ENCODE data around the gene CATSPER3. TPM values are rescaled to one million over a fixed set of nuclear protein-coding genes. Genes with fewer than 3 reads are reported as not detected.

Gene CATSPER3
- total and polyA plus RNA-seq, 2 of the 13 experiments (the other 11 are each of a cell fraction or from before 2014, with no cell fraction given), result 0.33 to 0.37 TPM

DNA sequence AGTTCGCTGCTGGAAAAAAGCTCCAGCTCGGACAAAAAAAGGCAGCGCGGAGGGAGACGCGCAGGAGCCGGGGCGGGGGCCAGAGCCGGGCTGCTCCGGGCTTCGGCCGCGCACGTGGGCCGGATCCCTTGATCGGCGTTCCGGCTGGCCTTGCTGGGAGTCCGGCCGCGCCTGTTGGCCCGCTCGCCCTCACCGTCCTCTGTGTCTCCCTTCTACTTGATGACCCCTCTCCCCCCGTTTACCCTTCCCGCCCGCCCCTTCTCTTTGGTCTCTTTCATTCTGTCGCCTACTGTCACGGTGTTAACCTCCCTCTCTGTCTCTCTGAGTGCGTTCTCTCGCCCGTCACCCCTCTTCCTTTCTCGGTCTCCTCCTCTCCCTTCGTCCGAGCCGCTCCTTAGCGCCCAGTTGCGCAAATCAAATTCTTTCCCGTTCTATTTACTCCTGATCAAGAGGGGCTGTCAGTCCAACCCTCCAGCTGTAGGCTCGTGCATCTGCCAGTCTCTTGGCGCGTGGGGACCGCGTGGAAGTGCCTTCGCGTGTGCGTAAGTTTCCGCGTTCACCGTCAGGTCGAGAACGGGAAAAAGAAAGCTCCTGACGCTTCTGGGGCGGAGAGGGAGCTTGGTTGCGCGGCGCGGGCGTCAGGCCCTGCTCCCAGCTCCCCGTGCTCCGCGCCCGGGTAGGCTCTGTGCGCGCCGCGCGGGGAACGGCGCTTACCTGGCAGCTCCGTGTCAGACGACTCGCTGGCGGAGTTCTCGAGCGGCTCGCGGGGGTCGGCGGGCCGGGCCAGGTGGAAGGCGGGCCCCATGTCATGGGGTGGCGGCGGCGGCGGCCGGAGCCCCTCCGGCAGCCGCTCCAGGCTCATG, 65.5 kb downstream of the CATSPER3 start (continued):
- TF ChIP-seq NFKB2 (CRISPR knock-in tag; IDR thresholded peaks at IDR 0.05; ENCODE audit: borderline replicate concordance) (no peak), ZNF33B (CRISPR knock-in tag; IDR thresholded peaks at IDR 0.05) (no peak), TRIM24 (CRISPR knock-in tag; IDR thresholded peaks at IDR 0.05) (no peak), ZNF816 (CRISPR knock-in tag; IDR thresholded peaks at IDR 0.05; ENCODE audit: borderline replicate concordance) (no peak), HMG20A (CRISPR knock-in tag; IDR thresholded peaks at IDR 0.05; ENCODE audit: borderline replicate concordance) (no peak), RARA (CRISPR knock-in tag; IDR thresholded peaks at IDR 0.05) (0 out of 2 replicates have a peak, but pooled peaks have one; percentile 2), ZSCAN12 (CRISPR knock-in tag; IDR thresholded peaks at IDR 0.05) (no peak), GATAD1 (CRISPR knock-in tag; IDR thresholded peaks at IDR 0.05) (peak; percentile 15; the same call in 1 of the 2 replicates), ZKSCAN8 (CRISPR knock-in tag; IDR thresholded peaks at IDR 0.05; ENCODE audit: borderline replicate concordance) (no peak), NR1H2 (CRISPR knock-in tag; IDR thresholded peaks at IDR 0.05; ENCODE audit: borderline replicate concordance, low read depth) (no peak), CHCHD3 (CRISPR knock-in tag; IDR thresholded peaks at IDR 0.05) (no peak), ZNF124 (CRISPR knock-in tag; IDR thresholded peaks at IDR 0.05) (no peak), ZEB1 (IDR thresholded peaks at IDR 0.05; ENCODE audit: insufficient replicate concordance, low read depth) (no peak), NFRKB (IDR thresholded peaks at IDR 0.05) (no peak), SIX1 (CRISPR knock-in tag; IDR thresholded peaks at IDR 0.05; ENCODE audit: borderline replicate concordance) (no peak), HDAC1 (CRISPR knock-in tag; IDR thresholded peaks at IDR 0.05) (peak; percentile 21; the same call in 1 of the 2 replicates), MAFG (CRISPR knock-in tag; IDR thresholded peaks at IDR 0.05) (no peak), ZMYM4 (CRISPR knock-in tag; IDR thresholded peaks at IDR 0.05) (no peak), ZC3H4 (CRISPR knock-in tag; IDR thresholded peaks at IDR 0.05; ENCODE audit: borderline replicate concordance) (no peak), MLLT10 (CRISPR knock-in tag; IDR thresholded peaks at IDR 0.05) (no peak), GABPB1 (CRISPR knock-in tag; IDR thresholded peaks at IDR 0.05) (peak; percentile 10; the same call in 1 of the 2 replicates)
- TF ChIP-seq, protein P1, sequence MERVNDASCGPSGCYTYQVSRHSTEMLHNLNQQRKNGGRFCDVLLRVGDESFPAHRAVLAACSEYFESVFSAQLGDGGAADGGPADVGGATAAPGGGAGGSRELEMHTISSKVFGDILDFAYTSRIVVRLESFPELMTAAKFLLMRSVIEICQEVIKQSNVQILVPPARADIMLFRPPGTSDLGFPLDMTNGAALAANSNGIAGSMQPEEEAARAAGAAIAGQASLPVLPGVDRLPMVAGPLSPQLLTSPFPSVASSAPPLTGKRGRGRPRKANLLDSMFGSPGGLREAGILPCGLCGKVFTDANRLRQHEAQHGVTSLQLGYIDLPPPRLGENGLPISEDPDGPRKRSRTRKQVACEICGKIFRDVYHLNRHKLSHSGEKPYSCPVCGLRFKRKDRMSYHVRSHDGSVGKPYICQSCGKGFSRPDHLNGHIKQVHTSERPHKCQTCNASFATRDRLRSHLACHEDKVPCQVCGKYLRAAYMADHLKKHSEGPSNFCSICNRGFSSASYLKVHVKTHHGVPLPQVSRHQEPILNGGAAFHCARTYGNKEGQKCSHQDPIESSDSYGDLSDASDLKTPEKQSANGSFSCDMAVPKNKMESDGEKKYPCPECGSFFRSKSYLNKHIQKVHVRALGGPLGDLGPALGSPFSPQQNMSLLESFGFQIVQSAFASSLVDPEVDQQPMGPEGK (CRISPR knock-in tag; IDR thresholded peaks at IDR 0.05), result 0 out of 2 replicates have a peak, but pooled peaks have one; percentile 21
- TF ChIP-seq, protein P2, sequence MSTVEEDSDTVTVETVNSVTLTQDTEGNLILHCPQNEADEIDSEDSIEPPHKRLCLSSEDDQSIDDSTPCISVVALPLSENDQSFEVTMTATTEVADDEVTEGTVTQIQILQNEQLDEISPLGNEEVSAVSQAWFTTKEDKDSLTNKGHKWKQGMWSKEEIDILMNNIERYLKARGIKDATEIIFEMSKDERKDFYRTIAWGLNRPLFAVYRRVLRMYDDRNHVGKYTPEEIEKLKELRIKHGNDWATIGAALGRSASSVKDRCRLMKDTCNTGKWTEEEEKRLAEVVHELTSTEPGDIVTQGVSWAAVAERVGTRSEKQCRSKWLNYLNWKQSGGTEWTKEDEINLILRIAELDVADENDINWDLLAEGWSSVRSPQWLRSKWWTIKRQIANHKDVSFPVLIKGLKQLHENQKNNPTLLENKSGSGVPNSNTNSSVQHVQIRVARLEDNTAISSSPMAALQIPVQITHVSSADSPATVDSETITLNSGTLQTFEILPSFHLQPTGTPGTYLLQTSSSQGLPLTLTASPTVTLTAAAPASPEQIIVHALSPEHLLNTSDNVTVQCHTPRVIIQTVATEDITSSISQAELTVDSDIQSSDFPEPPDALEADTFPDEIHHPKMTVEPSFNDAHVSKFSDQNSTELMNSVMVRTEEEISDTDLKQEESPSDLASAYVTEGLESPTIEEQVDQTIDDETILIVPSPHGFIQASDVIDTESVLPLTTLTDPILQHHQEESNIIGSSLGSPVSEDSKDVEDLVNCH (CRISPR knock-in tag; IDR thresholded peaks at IDR 0.05), result no peak
